T-helper 2 cell treated with Interferon-gamma antibody and Interleukin-4, amounts not matched to agents 100 ng/mL and 5 ng/mL, for 36 hours (primary cell): Measurements from ENCODE around the gene SLAMF9. TPM values are rescaled to one million over a fixed set of nuclear protein-coding genes. Genes with fewer than 3 reads are reported as not detected.

ENCODE experiments used
- intact Hi-C: fragments of 100-400 bp; cut with micrococcal nuclease; formaldehyde crosslinking; loops from one replicate; pipeline ENCODE4 v1.15.1; 2023
- total RNA-seq: library from RNA; stranded (reverse); gene quantifications from 2 replicates; pipeline ENCODE4 v1.2.3, GENCODE V29; 2022

SLAMF9 gene
- total RNA-seq, 1 donor from 2014 or later: not detected

- intact Hi-C loops: no loop called here
Observed at GRCh38 chr1:159934136-159935039, 19.6 kb downstream of the SLAMF9 start.

- intact Hi-C loops: no loop called here
Observed at GRCh38 chr1:159933347-159933746, 20.7 kb downstream of the SLAMF9 start.

GRCh38 chr1:159932296-159933285 is 21.4 kb downstream of the SLAMF9 start:
- intact Hi-C loops: no loop called here

- intact Hi-C loops: no loop called here
Observed at GRCh38 chr1:159931795-159932173, 22.3 kb downstream of the SLAMF9 start.

DNA sequence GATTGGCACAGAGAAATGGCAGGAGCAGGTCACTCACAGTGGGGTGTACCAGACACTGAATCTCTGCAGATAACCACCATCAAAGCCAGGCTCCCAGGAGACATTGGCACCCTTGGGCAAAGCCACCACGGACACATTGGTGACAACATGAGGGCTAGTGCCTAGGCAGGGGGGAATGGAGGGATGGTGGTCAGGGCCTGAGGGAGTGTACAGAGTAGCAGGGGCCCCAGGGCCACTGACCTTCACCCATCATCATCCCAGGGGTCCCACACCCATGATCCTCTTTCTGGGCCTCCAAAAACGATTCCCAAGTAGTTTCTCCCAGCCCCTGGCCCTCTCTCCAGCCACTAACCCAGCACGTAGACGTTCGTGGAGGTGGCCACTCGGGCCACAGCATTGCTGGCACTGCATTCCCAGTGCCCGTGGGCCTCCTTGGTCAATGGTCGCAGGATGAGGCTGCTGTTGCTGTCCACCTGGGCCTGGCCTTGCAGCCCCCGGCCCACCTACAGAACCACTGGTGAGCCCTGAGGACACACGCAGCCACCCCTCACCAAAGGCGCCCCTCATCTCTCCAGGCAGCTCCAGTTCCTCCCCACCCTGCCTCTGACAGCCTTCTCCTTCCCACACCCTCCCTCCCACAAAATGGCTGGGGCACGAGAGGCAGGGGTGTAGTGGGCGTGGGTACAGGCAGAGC is 22.8 kb downstream of the SLAMF9 start:
- intact Hi-C loops: no loop called here

GRCh38 chr1:159930634-159931033 is 23.4 kb downstream of the SLAMF9 start:
- intact Hi-C loops: no loop called here

DNA sequence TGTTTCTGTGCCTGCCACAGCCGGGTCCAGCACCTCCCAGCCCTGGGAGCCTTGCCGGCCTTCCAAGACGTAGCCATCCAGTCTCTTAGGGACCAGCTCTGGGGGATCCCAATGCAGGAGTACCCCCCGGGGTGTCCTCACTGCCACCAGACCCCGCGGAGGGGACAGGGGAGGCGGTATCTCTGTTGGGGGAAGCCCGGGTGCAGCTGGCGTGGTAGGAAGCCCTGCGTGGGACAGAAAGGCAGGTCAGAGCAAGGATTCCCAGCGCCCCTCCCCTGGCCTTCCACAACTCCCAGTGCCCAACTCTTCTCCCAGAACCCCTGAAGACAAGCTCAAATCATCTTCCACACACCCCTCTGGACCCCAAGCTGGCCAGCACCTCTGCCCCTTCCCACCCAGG is 23.8 kb downstream of the SLAMF9 start:
- intact Hi-C loops: no loop called here

DNA sequence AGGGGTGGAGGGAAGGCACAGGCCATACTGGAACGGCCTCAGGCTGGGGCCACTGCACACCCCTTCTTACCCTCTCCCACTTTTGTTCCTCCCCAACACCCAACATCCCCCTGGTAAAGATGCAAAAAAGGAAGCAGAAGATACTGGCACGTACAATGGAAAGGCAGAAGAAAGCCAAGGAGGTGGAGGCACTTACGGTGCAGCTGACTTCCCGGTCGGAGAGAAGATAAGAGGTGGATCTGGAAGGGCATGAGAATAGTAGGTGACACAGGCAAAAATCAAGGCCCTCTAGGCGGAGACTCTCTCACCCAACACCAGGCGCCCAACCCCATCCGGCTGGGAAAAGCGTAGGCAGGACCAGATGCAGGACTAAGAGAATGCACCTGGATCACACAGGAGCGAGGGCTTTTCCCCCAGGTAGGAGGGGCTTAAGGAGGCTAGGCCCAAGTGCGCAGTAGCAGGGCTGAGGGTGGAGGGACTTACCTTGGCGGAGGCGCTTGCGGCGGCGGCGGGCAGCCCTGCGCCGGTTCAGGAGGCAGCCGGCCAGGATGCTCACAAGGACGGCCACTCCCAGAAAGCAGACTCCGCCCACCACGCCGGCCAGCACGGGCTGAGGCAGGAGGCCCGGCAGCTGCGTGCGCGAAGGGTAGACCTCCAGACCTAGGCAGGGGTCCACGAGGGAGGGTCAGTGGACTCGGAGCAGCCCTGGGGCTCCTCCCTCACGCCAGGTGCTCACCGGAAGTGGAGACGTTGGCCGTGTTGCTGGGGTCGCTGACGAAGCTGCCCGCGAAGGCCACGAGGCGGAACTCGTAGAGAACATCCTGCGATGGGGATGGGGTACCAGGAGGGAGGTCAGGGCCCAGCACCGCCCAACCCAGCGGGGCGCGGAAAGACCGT is 24.6 kb downstream of the SLAMF9 start:
- intact Hi-C loops: no loop called here

- intact Hi-C loops: no loop called here
Observed at GRCh38 chr1:159928491-159929050, 25.5 kb downstream of the SLAMF9 start.

DNA sequence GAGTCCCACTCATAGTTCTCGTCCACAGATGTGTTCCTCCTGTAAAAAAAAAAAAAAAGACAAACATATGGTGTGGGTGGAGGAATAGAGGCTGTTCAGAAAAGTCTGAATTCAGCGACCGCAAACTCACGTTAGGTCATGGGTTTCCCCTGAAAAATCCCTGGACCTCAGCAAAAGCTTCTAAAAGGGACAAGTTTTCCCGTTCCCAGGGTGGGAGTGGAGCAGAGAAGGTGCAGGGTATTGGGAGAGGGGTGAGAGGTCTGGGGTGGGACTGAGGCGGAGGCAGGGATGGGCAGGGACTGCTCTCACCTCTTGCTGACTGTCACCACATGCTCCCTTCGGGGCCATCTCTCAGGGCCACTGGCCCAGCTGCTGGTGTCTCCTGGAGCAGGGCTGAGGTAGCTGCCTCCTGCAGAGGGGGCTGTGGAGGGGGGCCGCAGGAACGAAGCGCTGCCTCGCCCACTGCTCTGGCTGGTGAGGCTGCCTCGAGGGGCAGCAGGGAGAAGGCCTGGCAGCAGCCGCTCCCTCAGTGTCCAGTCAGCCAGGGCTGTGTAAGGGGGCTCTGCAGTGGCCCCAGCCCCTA is 26.1 kb downstream of the SLAMF9 start:
- intact Hi-C loops: no loop called here

- intact Hi-C loops: no loop called here
Observed at GRCh38 chr1:159927211-159927848, 26.7 kb downstream of the SLAMF9 start.

GRCh38 chr1:159925719-159926078 is 28.3 kb downstream of the SLAMF9 start:
- intact Hi-C loops: loop anchor here (1.0 to 2.0 kb wide), 3 partner anchors 33 to 145 kb away; partner anchors contain the start of genes DUSP23 and PIGM

DNA sequence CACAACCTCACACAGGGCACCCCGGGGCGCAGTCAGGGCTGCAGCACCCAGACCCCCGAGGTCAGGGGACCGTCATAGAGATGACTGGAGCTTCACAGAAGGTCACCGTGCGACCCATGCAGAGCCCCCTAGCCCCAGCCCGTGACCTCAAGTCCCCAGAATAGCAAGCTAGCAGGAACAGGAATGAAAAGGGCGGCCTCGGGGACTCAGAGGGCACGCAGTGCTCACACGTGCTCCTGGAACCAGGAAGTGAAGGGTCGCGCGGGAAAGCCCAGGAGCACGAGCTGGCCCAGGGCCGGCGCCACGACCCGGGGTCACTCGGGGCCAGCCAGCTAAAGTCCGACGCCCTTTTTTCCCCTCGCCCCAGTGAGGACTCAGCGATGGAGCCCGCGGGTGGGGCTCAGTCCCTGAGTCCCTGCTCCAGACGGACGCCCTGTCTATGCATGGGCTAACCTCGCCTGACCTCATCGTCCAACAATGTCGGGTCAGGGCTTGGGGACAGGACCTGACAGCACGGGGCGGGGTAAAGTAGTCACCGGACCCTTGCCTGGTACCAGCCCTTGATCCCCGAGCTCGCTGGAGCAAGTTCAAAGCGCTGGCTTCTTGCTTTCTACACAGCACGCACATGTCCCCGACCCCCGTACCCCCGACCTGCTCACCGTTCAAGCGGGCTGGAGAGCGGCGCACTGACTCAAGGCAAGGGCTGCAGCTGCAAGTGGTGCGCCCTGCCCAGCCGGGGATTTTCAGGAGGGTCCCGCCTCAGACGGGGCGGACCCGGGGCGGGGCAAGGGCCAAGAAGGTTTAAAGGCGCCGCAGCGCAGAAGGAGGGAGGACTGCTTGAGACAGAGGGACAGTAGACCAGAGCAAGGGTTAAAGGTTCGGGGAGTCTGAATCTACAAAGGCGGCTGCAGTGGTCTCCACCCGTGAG is 29.0 kb downstream of the SLAMF9 start, which contains the start of gene TAGLN2:
Gene TAGLN2 (minus strand): TSS at position 717 of the 928 bp plus-strand sequence. CDS start 4,998 bp downstream, outside the sequence.
- intact Hi-C loops: loop anchor here (1.0 to 5.0 kb wide), 5 partner anchors 32 to 848 kb away; partner anchors contain the start of genes AIM2, DCAF8, DUSP23 and PIGM

GRCh38 chr1:159924025-159924790 is 29.8 kb downstream of the SLAMF9 start:
- intact Hi-C loops: loop anchor here (2.0 to 5.0 kb wide), 3 partner anchors 31 to 847 kb away; partner anchors contain the start of genes AIM2 and DCAF8

GRCh38 chr1:159923203-159924024 is 30.6 kb downstream of the SLAMF9 start:
- intact Hi-C loops: loop anchor here (1.0 to 5.0 kb wide), 6 partner anchors 31 to 913 kb away; partner anchors contain the start of genes AIM2, DCAF8 and IGSF8
